Endothelial cell of umbilical vein (primary cell): ENCODE results near the gene ULK1. TPM values are rescaled to one million over a fixed set of nuclear protein-coding genes. Genes with fewer than 3 reads are reported as not detected.
"Not testable (repeated sequence)": the region's sequence is repeated elsewhere in the genome, so short reads cannot be mapped to it uniquely, and the experiment has no call there.

ENCODE experiments used
- BruUV-seq: library from RNA; stranded (reverse); fragments of 400-500 nt; replicated peaks from 2 replicates; lab custom pipeline; 2021; lab: Mats Ljungman, UMichigan
- CTCF ChIA-PET: fragments of 300-600, 350-600 bp; sonication (Branson Sonifier 250); formaldehyde crosslinking; loops from one replicate; lab custom pipeline; 2021; ENCODE audit warnings: antibody characterized with exemption, inconsistent platforms; lab: Charles Lee
- POLR2A ChIA-PET: fragments of 300-600, 350-600 bp; sonication (Branson Sonifier 250); formaldehyde crosslinking; loops from one replicate; lab custom pipeline; 2021; ENCODE audit warnings: antibody characterized with exemption, inconsistent platforms; lab: Charles Lee
- DNase-seq: peaks from one replicate; pipeline ENCODE4 v3.0.0-alpha.2; 2011; ENCODE audit warnings: low read depth, low spot score
- FAIRE-seq: peaks from 2 replicates; lab custom pipeline; 2011; peaks lifted over from hg19 to GRCh38; lab: Jason Lieb, UNC
- H2AFZ ChIP-seq: 2 replicates; pipeline ENCODE4 v1.6.0; 2012; ENCODE audit warnings: low read depth, low read length, control low read depth, inconsistent platforms
- H3K27ac ChIP-seq: 2 replicates; pipeline ENCODE4 v1.5.1; 2011; ENCODE audit warnings: low read depth, mild to moderate bottlenecking, control low read depth, low read length, moderate library complexity; ENCODE audit not compliant: insufficient read depth
- H3K27me3 ChIP-seq, 2 experiments: 2 replicates each; pipeline versions ENCODE4 v1.6.0 to v1.6.1; 2011; ENCODE audit warnings: low read length in 2 of 2, mixed read lengths in 1 of 2; ENCODE audit not compliant: control insufficient read depth in 2 of 2, insufficient read depth in 2 of 2
- H3K36me3 ChIP-seq, 2 experiments: 2 replicates in 1 of 2; 3 replicates in 1 of 2; pipeline ENCODE4 v1.5.1; 2011; ENCODE audit warnings: low read length in 2 of 2, mild to moderate bottlenecking in 1 of 2, moderate library complexity in 1 of 2; ENCODE audit not compliant: control insufficient read depth in 2 of 2, insufficient read depth in 2 of 2; ENCODE audit errors: extremely low read depth in 1 of 2
- H3K4me1 ChIP-seq: 3 replicates; pipeline ENCODE4 v1.5.1; 2011; ENCODE audit warnings: mild to moderate bottlenecking, low read length; ENCODE audit not compliant: control insufficient read depth, insufficient read depth; ENCODE audit errors: extremely low read depth
- H3K4me2 ChIP-seq: 2 replicates; pipeline ENCODE4 v1.6.1; 2011; ENCODE audit warnings: low read length, control low read depth, mixed read lengths; ENCODE audit not compliant: insufficient read depth
- H3K4me3 ChIP-seq, 3 experiments: fragments of 200-600 bp in 1 of 3; sonication (generic), shearing (Covaris generic) in 1 of 3; replicated peaks in 1 of 3; 2 replicates each; pipeline ENCODE4 v1.5.1; 2011 to 2016; ENCODE audit warnings: control low read depth in 3 of 3, low read length in 3 of 3, mild to moderate bottlenecking in 2 of 3, inconsistent platforms in 1 of 3, low read depth in 1 of 3, moderate library complexity in 1 of 3; ENCODE audit not compliant: insufficient read depth in 1 of 3
- H3K79me2 ChIP-seq: 2 replicates; pipeline ENCODE4 v1.6.0; 2012; ENCODE audit warnings: low read length, inconsistent platforms; ENCODE audit not compliant: control insufficient read depth, insufficient read depth
- H3K9ac ChIP-seq: replicated peaks from 2 replicates; pipeline ENCODE3; 2011; ENCODE audit warnings: low read length, control low read depth; ENCODE audit not compliant: insufficient read depth; ENCODE audit errors: extremely low read depth
- H3K9me1 ChIP-seq: replicated peaks from 3 replicates; pipeline ENCODE4 v1.6.0; 2011; ENCODE audit warnings: mild to moderate bottlenecking, low read length; ENCODE audit not compliant: control insufficient read depth, insufficient read depth; ENCODE audit errors: extremely low read depth
- H3K9me3 ChIP-seq: replicated peaks from 2 replicates; pipeline ENCODE4 v1.5.1; 2012; ENCODE audit warnings: low read length, inconsistent platforms; ENCODE audit not compliant: control insufficient read depth, insufficient read depth
- H4K20me1 ChIP-seq: replicated peaks from 2 replicates; pipeline ENCODE3; 2011; ENCODE audit warnings: mild to moderate bottlenecking, low read length; ENCODE audit not compliant: control insufficient read depth, insufficient read depth; ENCODE audit errors: extremely low read depth
- GATA2 ChIP-seq: IDR thresholded peaks from 2 replicates; pipeline ENCODE4 v1.7.0; 2011; ENCODE audit warnings: low read depth, mild to moderate bottlenecking, moderate library complexity, mixed read lengths, low read length; ENCODE audit not compliant: insufficient read length, insufficient read depth
- JUN ChIP-seq: IDR thresholded peaks from 2 replicates; pipeline ENCODE4 v1.6.1; 2011; ENCODE audit warnings: borderline replicate concordance, low read depth; ENCODE audit not compliant: insufficient read length, insufficient read depth
- MYC ChIP-seq: IDR thresholded peaks from one replicate; pipeline ENCODE4 v1.6.1; 2011; ENCODE audit warnings: mild to moderate bottlenecking, low read depth, low read length
- dilution Hi-C: fragments of 300-500 bp; cut with MboI; formaldehyde crosslinking; loops from one replicate; pipeline ENCODE4 v1.15.0; 2019; ENCODE audit warnings: low sequenced_read_pairs; ENCODE audit not compliant: extremely low pct_ligation_motif_present
- intact Hi-C: fragments of 100-400 bp; cut with micrococcal nuclease; formaldehyde crosslinking; loops from one replicate; pipeline ENCODE4 v1.10.0; 2022
- polyA plus RNA-seq, 4 experiments: library from polyadenylated mRNA; depleted of rRNA in 3 of 4; stranded (reverse) in 3 of 4; unstranded in 1 of 4; fragments of >200 nt; gene quantifications; 2 replicates each; pipeline versions ENCODE4 v1.2.1 to v1.2.3, GENCODE V29; 2011 to 2012; ENCODE audit warnings: missing spikeins in 1 of 4
- total RNA-seq: library from RNA; stranded (reverse); gene quantifications from 2 replicates; pipeline ENCODE4 v1.2.3, GENCODE V29; 2021
- TF ChIP-seq, protein P1 (sequence below), 2 donors: IDR thresholded peaks; 1 replicate in 1 of 2; 2 replicates in 1 of 2; pipeline ENCODE4 v1.5.1; 2011; ENCODE audit warnings: low read length in 2 of 2, mild to moderate bottlenecking in 2 of 2, moderate library complexity in 2 of 2, control low read depth in 1 of 2, inconsistent platforms in 1 of 2, low read depth in 1 of 2; ENCODE audit not compliant: insufficient read depth in 1 of 2; ENCODE audit errors: extremely low read depth in 1 of 2

Gene ULK1
- total and polyA plus RNA-seq, 2 donors (not counting 3 experiments of a cell fraction or from before 2014, with no cell fraction given) = 14.4 to 38.2 TPM

- Histone ChIP-seq H3K79me2 (peaks cover 50% of the 10 kb centered on the region), H3K36me3 (no peaks in the 10 kb centered on the region), H2AFZ (peak overlapping the region; percentile 62), H3K4me2 (peak overlapping the region; percentile 83), H3K9ac (peak overlapping the region; percentile 94), H3K4me1 (peaks cover 5% of the 10 kb centered on the region), H3K9me1 (no peaks in the 10 kb centered on the region), H4K20me1 (no peaks in the 10 kb centered on the region), H3K27me3 (no peaks in the 10 kb centered on the region), H3K27ac (peak overlapping the region; percentile 82), H3K9me3 (no peaks in the 10 kb centered on the region), H3K4me3 (peak overlapping the region; percentile 50 to 82 (median 77))
- intact Hi-C loops (no loop called here), dilution Hi-C loops (no loop called here)
- FAIRE-seq = no peak
- TF ChIP-seq GATA2 = no peak
- TF ChIP-seq JUN = no peak
- no peak for TF ChIP-seq MYC
- TF ChIP-seq, protein P1, sequence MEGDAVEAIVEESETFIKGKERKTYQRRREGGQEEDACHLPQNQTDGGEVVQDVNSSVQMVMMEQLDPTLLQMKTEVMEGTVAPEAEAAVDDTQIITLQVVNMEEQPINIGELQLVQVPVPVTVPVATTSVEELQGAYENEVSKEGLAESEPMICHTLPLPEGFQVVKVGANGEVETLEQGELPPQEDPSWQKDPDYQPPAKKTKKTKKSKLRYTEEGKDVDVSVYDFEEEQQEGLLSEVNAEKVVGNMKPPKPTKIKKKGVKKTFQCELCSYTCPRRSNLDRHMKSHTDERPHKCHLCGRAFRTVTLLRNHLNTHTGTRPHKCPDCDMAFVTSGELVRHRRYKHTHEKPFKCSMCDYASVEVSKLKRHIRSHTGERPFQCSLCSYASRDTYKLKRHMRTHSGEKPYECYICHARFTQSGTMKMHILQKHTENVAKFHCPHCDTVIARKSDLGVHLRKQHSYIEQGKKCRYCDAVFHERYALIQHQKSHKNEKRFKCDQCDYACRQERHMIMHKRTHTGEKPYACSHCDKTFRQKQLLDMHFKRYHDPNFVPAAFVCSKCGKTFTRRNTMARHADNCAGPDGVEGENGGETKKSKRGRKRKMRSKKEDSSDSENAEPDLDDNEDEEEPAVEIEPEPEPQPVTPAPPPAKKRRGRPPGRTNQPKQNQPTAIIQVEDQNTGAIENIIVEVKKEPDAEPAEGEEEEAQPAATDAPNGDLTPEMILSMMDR (IDR thresholded peaks at IDR 0.05; ENCODE audit: extremely low read depth in 1 of 2, insufficient read depth in 1 of 2, low read depth in 1 of 2, low read length in 2 of 2) = no peak
- no TSS peak for BruUV-seq
- DNase-seq = peak; percentile 30
- ChIA-PET POLR2A (interaction anchor here (0.6 to 0.8 kb wide), 3 partner anchors 438 to 949 kb away, joined by 3 to 7 read pairs (median 4); partner anchors contain the start of gene GOLGA3), CTCF (interaction anchor here (1.0 to 1.5 kb wide), 4 partner anchors 12 to 114 kb away, joined by 4 to 6 read pairs (median 4); no protein-coding TSS in a partner anchor)
Measured at GRCh38 chr12:131950182-131950913, 55.9 kb downstream of the ULK1 start.

DNA sequence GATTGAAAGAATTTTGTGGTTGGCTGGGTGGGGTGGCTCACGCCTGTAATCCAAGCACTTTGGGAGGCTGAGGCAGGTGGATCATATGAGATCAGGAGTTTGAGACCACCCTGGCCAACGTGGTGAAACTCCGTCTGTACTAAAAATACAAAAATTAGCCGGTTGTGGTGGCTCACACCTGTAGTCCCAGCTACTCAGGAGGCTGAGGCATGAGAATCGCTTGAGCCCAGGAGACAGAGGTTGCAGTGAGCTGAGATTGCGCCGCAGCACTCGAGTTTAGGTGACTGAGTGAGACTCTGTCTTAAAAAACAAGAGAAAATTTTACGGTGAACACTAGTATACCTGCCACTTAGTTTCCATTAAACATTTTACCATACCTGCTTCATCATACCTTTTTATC, 59.4 kb downstream of the ULK1 start:
- H2AFZ ChIP-seq, H3K27ac ChIP-seq, H3K9me1 ChIP-seq, FAIRE-seq, H3K4me1 ChIP-seq, H3K36me3 ChIP-seq, H3K4me3 ChIP-seq, intact Hi-C loops, BruUV-seq, H3K9me3 ChIP-seq, H3K4me2 ChIP-seq, H4K20me1 ChIP-seq, dilution Hi-C loops, CTCF ChIA-PET, H3K27me3 ChIP-seq, DNase-seq, H3K9ac ChIP-seq: not testable (repeated sequence)
- peaks cover 81% of the 10 kb centered on the region for H3K79me2 ChIP-seq
- POLR2A ChIA-PET = interaction anchor here (0.7 kb wide), 1 partner anchor 11 kb away, joined by 8 read pairs; no protein-coding TSS in a partner anchor

DNA sequence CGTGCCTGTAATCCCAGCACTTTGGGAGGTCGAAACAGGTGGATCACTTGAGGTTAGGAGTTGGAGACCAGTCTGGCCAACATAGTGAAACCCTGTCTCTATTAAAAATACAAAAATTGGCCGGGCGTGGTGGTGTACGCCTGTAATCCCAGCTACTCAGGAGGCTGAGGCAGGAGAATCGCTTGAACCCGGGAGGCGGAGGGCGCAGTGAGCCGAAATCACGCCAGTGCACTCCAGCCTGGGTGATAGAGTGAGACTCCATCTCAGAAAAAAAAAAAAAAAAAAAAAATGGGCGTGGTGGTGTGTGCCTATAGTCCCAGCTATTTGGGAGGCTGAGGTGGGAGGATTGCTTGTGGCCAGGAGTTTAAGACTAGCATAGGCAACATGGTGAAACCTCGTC, 60.0 kb downstream of the ULK1 start:
- H3K27ac ChIP-seq, H3K4me3 ChIP-seq, DNase-seq, H3K9me1 ChIP-seq, FAIRE-seq, BruUV-seq, H4K20me1 ChIP-seq, H3K4me1 ChIP-seq, H3K9ac ChIP-seq, H3K27me3 ChIP-seq, CTCF ChIA-PET, H3K4me2 ChIP-seq, H3K36me3 ChIP-seq, H2AFZ ChIP-seq, intact Hi-C loops, dilution Hi-C loops, H3K9me3 ChIP-seq: not testable (repeated sequence)
- H3K79me2 ChIP-seq = peaks cover 87% of the 10 kb centered on the region
- POLR2A ChIA-PET = interaction anchor here (0.7 kb wide), 1 partner anchor 12 kb away, joined by 8 read pairs; no protein-coding TSS in a partner anchor
